Activated CD4-positive, alpha-beta T cell treated with anti-CD3 and anti-CD28 coated beads, Interleukin-2, amount 10 ng/mL, durations not matched to agents 7 days and 5 days (primary cell): ENCODE measurements around the gene OR4X2. TPM values are rescaled to one million over a fixed set of nuclear protein-coding genes. Genes with fewer than 3 reads are reported as not detected.
"Not testable (repeated sequence)": the region's sequence is repeated elsewhere in the genome, so short reads cannot be mapped to it uniquely, and the experiment has no call there.

Experiments
- CTCF ChIA-PET: fragments of 350-600 bp; sonication (Branson Sonifier 250); formaldehyde crosslinking; loops from one replicate; lab custom pipeline; 2021; ENCODE audit warnings: antibody characterized with exemption; lab: Charles Lee
- POLR2A ChIA-PET: fragments of 350-600 bp; sonication (Branson Sonifier 250); formaldehyde crosslinking; loops from one replicate; lab custom pipeline; 2021; ENCODE audit warnings: antibody characterized with exemption; lab: Charles Lee
- DNase-seq: peaks from one replicate; pipeline ENCODE4 v3.0.0-alpha.2; 2020
- H3K27ac Mint-ChIP-seq: one replicate; pipeline ENCODE4 v1.8.0; 2021; ENCODE audit warnings: mild to moderate bottlenecking, moderate library complexity, mixed read lengths
- H3K27me3 Mint-ChIP-seq: one replicate; pipeline ENCODE4 v1.8.0; 2021; ENCODE audit warnings: mixed read lengths
- H3K36me3 Mint-ChIP-seq: one replicate; pipeline ENCODE4 v1.8.0; 2021; ENCODE audit warnings: low read depth, mixed read lengths
- H3K4me1 Mint-ChIP-seq: one replicate; pipeline ENCODE4 v1.8.0; 2021; ENCODE audit warnings: mixed read lengths
- H3K4me3 Mint-ChIP-seq: one replicate; pipeline ENCODE4 v1.8.0; 2021; ENCODE audit warnings: mild to moderate bottlenecking, moderate library complexity, mixed read lengths
- H3K9me3 Mint-ChIP-seq: one replicate; pipeline ENCODE4 v1.8.0; 2021; ENCODE audit warnings: mixed read lengths
- total RNA-seq, 2 experiments: library from RNA; stranded (reverse); gene quantifications; one replicate each; pipeline ENCODE4 v1.2.3, GENCODE V29; 2021

Gene OR4X2, protein sequence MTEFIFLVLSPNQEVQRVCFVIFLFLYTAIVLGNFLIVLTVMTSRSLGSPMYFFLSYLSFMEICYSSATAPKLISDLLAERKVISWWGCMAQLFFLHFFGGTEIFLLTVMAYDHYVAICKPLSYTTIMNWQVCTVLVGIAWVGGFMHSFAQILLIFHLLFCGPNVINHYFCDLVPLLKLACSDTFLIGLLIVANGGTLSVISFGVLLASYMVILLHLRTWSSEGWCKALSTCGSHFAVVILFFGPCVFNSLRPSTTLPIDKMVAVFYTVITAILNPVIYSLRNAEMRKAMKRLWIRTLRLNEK
- total RNA-seq = not detected

- peaks cover 8% of the 10 kb centered on the region for H3K9me3 Mint-ChIP-seq
- POLR2A ChIA-PET = no interaction called here
Observed at GRCh38 chr11:48244804-48245203, at the start of gene OR4X2. TSS of gene OR4X2 (plus strand) at chr11:48245104. CDS start at chr11:48245104, 0 bp downstream.

GRCh38 chr11:48207881-48208280 is 37.0 kb upstream of the OR4X2 start:
- no peak for DNase-seq
- Mint-ChIP-seq H3K27ac (no peak overlapping the region), H3K4me3 (no peak overlapping the region), H3K27me3 (peaks cover 36% of the 10 kb centered on the region), H3K4me1 (no peaks in the 10 kb centered on the region), H3K36me3 (no peaks in the 10 kb centered on the region), H3K9me3 (no peaks in the 10 kb centered on the region)
- POLR2A ChIA-PET = no interaction called here
- CTCF ChIA-PET = no interaction called here

More at GRCh38 chr11:48244804-48245203, at the start of gene OR4X2:
- Mint-ChIP-seq H3K27ac (no peak within 1 kb of the TSS), H3K4me1 (no peaks in the 10 kb centered on the region), H3K27me3 (peaks cover 8% of the 10 kb centered on the region), H3K36me3 (no peaks in the 10 kb centered on the region), H3K4me3 (no peak within 1 kb of the TSS)
- CTCF ChIA-PET = interaction anchor here (0.6 kb wide), 1 partner anchor 255 kb away, joined by 4 read pairs; no protein-coding TSS in a partner anchor
- DNase-seq = no peak

DNA sequence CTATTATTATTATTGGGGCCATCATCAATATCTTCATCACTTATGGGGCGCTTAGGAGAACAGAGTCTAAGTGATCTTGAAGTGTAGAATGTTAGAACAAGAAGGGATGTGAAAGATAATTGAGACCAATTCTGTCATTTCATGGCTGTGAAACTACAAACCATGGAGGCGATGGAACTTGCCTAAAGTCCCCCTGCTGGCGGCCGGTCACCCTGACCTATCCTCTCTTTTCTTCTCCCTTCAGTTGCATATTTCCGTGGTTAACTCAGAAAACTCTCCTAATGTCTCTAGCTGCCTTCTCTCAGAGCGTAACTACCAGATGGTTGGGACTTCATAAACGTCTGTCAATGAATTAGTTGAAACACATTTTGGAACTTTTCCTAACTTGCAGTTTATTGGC is 34.9 kb upstream of the OR4X2 start:
- ChIA-PET POLR2A (no interaction called here), CTCF (interaction anchor here (0.6 kb wide), 1 partner anchor 489 kb away, joined by 3 read pairs; no protein-coding TSS in a partner anchor)
- H3K4me1 Mint-ChIP-seq = peaks cover under 1% of the 10 kb centered on the region
- no peaks in the 10 kb centered on the region for H3K36me3 Mint-ChIP-seq
- no peak overlapping the region for H3K27ac Mint-ChIP-seq
- H3K4me3 Mint-ChIP-seq = no peak overlapping the region
- DNase-seq = no peak
- H3K9me3 Mint-ChIP-seq = no peaks in the 10 kb centered on the region
- H3K27me3 Mint-ChIP-seq = peaks cover 23% of the 10 kb centered on the region

- H3K4me1 Mint-ChIP-seq = peaks cover 2% of the 10 kb centered on the region
- no peak for DNase-seq
- no peaks in the 10 kb centered on the region for H3K9me3 Mint-ChIP-seq
- no peak within 1 kb of the TSS for H3K4me3 Mint-ChIP-seq
- peaks cover 3% of the 10 kb centered on the region for H3K27me3 Mint-ChIP-seq
- H3K27ac Mint-ChIP-seq = no peak within 1 kb of the TSS
- CTCF ChIA-PET = no interaction called here
- POLR2A ChIA-PET = no interaction called here
- no peaks in the 10 kb centered on the region for H3K36me3 Mint-ChIP-seq
Observed at GRCh38 chr11:48216510-48216909, 28.4 kb upstream of the OR4X2 start, which contains the start of gene OR4B1. TSS of gene OR4B1 (plus strand) at chr11:48216810. CDS start at chr11:48216810, 0 bp downstream.

GRCh38 chr11:48228761-48229160 is 16.1 kb upstream of the OR4X2 start:
- no peak overlapping the region for H3K27ac Mint-ChIP-seq
- H3K27me3 Mint-ChIP-seq = peaks cover 1% of the 10 kb centered on the region
- ChIA-PET CTCF (no interaction called here), POLR2A (no interaction called here)
- H3K4me1 Mint-ChIP-seq = no peaks in the 10 kb centered on the region
- no peak overlapping the region for H3K4me3 Mint-ChIP-seq
- no peaks in the 10 kb centered on the region for H3K36me3 Mint-ChIP-seq
- H3K9me3 Mint-ChIP-seq = peaks cover 7% of the 10 kb centered on the region
- no peak for DNase-seq

DNA sequence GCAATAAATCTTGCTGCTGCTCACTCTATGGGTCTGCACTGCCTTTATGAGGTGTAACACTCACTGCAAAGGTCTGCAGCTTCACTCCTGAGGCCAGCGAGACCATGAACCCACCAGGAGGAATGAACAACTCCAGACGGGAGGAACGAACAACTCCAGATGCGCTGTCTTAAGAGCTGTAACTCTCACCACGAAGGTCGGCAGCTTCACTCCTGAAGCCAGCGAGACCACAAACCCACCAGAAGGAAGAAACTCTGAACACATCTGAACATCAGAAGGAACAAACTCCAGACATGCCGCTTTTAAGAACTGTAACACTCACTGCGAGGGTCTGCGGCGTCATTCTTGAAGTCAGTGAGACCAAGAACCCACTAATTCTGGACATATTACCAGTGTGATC is 14.8 kb upstream of the OR4X2 start:
- DNase-seq, H3K4me1 Mint-ChIP-seq, H3K4me3 Mint-ChIP-seq, H3K27ac Mint-ChIP-seq, H3K27me3 Mint-ChIP-seq, H3K36me3 Mint-ChIP-seq, CTCF ChIA-PET, POLR2A ChIA-PET, H3K9me3 Mint-ChIP-seq: not testable (repeated sequence)

- Mint-ChIP-seq H3K27ac (no peak overlapping the region), H3K27me3 (peaks cover 14% of the 10 kb centered on the region), H3K4me1 (no peaks in the 10 kb centered on the region), H3K9me3 (peaks cover 3% of the 10 kb centered on the region), H3K4me3 (no peak overlapping the region), H3K36me3 (no peaks in the 10 kb centered on the region)
- POLR2A ChIA-PET = no interaction called here
- DNase-seq = no peak
- CTCF ChIA-PET = no interaction called here
Observed at GRCh38 chr11:48237727-48238126, 7.2 kb upstream of the OR4X2 start.

- Mint-ChIP-seq H3K36me3 (no peaks in the 10 kb centered on the region), H3K4me3 (no peak overlapping the region), H3K9me3 (peaks cover 3% of the 10 kb centered on the region), H3K27ac (no peak overlapping the region), H3K27me3 (peaks cover 11% of the 10 kb centered on the region), H3K4me1 (no peaks in the 10 kb centered on the region)
- POLR2A ChIA-PET = no interaction called here
- CTCF ChIA-PET = no interaction called here
- DNase-seq = no peak
Observed at GRCh38 chr11:48242501-48242900, 2.4 kb upstream of the OR4X2 start.

DNA sequence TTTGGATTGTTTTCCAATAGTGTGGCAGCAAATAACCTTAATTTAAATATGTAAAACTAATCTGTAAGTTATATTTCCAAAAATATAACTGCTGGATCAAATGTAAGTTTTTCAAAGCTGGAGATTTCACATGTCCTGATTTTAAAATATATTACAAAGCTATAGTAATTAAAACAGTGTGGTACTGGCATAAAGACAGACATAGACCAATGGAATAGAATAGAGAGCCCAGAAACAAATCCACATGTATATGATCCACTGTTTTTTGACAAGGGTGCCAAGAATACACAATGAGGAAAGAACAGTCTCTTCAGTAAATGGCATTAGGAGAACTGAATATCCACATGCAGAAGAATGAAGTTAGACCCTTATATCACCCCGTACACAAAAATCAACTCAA is 4.0 kb downstream of the OR4X2 start:
- Mint-ChIP-seq H3K4me1 (no peaks in the 10 kb centered on the region), H3K4me3 (no peak overlapping the region), H3K9me3 (peaks cover 10% of the 10 kb centered on the region), H3K36me3 (no peaks in the 10 kb centered on the region), H3K27me3 (peaks cover 33% of the 10 kb centered on the region), H3K27ac (no peak overlapping the region)
- ChIA-PET POLR2A (no interaction called here), CTCF (no interaction called here)
- no peak for DNase-seq

- Mint-ChIP-seq H3K27ac (no peak overlapping the region), H3K4me1 (no peaks in the 10 kb centered on the region), H3K27me3 (peaks cover 11% of the 10 kb centered on the region), H3K36me3 (no peaks in the 10 kb centered on the region), H3K4me3 (no peak overlapping the region), H3K9me3 (no peaks in the 10 kb centered on the region)
- CTCF ChIA-PET = no interaction called here
- POLR2A ChIA-PET = no interaction called here
- DNase-seq = no peak
Observed at GRCh38 chr11:48261600-48261999, 16.7 kb downstream of the OR4X2 start.

GRCh38 chr11:48263423-48263911 is 18.6 kb downstream of the OR4X2 start, which contains the start of gene OR4X1:
TSS of gene OR4X1 (plus strand) at chr11:48263861. CDS start at chr11:48263861, 0 bp downstream.
- CTCF ChIA-PET = no interaction called here
- Mint-ChIP-seq H3K36me3 (no peaks in the 10 kb centered on the region), H3K4me3 (no peak within 1 kb of the TSS), H3K27ac (no peak within 1 kb of the TSS), H3K27me3 (no peaks in the 10 kb centered on the region), H3K9me3 (no peaks in the 10 kb centered on the region), H3K4me1 (no peaks in the 10 kb centered on the region)
- DNase-seq = no peak
- POLR2A ChIA-PET = no interaction called here

GRCh38 chr11:48270621-48271020 is 25.7 kb downstream of the OR4X2 start:
- Mint-ChIP-seq H3K36me3 (no peaks in the 10 kb centered on the region), H3K4me3 (no peak overlapping the region), H3K27ac (no peak overlapping the region), H3K9me3 (no peaks in the 10 kb centered on the region), H3K4me1 (no peaks in the 10 kb centered on the region), H3K27me3 (peaks cover 13% of the 10 kb centered on the region)
- DNase-seq = no peak
- CTCF ChIA-PET = no interaction called here
- POLR2A ChIA-PET = no interaction called here

DNA sequence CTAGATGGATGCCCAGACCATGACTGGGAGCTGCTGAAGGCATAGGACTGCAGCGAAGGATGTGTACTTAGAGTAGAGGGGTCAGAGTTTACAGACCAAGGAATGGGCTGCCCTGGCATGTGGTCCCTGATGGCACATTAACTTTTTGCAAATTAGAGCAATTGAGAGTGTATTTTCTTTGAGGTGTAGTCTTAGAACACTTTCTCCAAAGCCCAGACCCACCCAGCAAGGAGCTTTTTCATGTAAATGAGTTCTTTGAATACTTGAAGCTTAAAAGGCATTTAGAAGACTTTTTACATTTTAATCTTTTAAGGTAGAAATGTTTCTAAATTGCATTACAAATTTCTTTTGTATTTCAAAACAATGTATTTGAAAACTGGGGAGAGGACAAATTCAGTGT is 27.7 kb downstream of the OR4X2 start:
- Mint-ChIP-seq H3K9me3 (no peaks in the 10 kb centered on the region), H3K27me3 (peaks cover 15% of the 10 kb centered on the region), H3K27ac (no peak overlapping the region), H3K4me1 (no peaks in the 10 kb centered on the region), H3K4me3 (no peak overlapping the region), H3K36me3 (no peaks in the 10 kb centered on the region)
- CTCF ChIA-PET = interaction anchor here (0.6 kb wide), 1 partner anchor 29 kb away, joined by 3 read pairs; no protein-coding TSS in a partner anchor
- DNase-seq = no peak
- POLR2A ChIA-PET = no interaction called here
